Gastrocnemius medialis (tissue), 4 donors: ENCODE measurements around the gene MACROD2. TPM values are rescaled to one million over a fixed set of nuclear protein-coding genes. Genes with fewer than 3 reads are reported as not detected.

ENCODE experiments used
- ATAC-seq, 2 donors: fragments of 150-250 bp; one replicate each; pipeline ENCODE4 v1.9.1; 2016
- DNase-seq, 2 donors: peaks; one replicate each; pipeline ENCODE4 v3.0.0-alpha.2; 2019
- H3K27ac ChIP-seq, 4 donors: fragments of 200-600 bp; sonication (generic); 1 replicate in 1 of 4; 2 replicates in 3 of 4; pipeline ENCODE4 v1.5.1; 2016 to 2018; ENCODE audit warnings: mild to moderate bottlenecking in 2 of 4, moderate library complexity in 1 of 4
- H3K27me3 ChIP-seq, 3 donors: fragments of 200-600 bp; sonication (generic) in 2 of 3; 1 replicate in 1 of 3; 2 replicates in 2 of 3; pipeline versions ENCODE4 v1.5.1 to v1.6.0; 2016 to 2019; ENCODE audit warnings: mild to moderate bottlenecking in 1 of 3, moderate library complexity in 1 of 3
- H3K36me3 ChIP-seq, 2 donors: fragments of 200-600 bp; sonication (generic) in 1 of 2; one replicate each; pipeline ENCODE4 v1.5.1; 2017 to 2018
- H3K4me1 ChIP-seq, 2 donors: fragments of 200-600 bp; sonication (generic) in 1 of 2; one replicate each; pipeline ENCODE4 v1.5.1; 2016 to 2017; ENCODE audit warnings: mild to moderate bottlenecking in 2 of 2
- H3K4me3 ChIP-seq, 4 donors: fragments of 200-600 bp; sonication (generic) in 3 of 4; 1 replicate in 1 of 4; 2 replicates in 3 of 4; pipeline ENCODE4 v1.5.1; 2016 to 2019; ENCODE audit warnings: mild to moderate bottlenecking in 2 of 4
- H3K9me3 ChIP-seq, 3 donors: fragments of 200-600 bp; sonication (generic) in 2 of 3; 1 replicate in 1 of 3; 2 replicates in 2 of 3; pipeline ENCODE4 v1.5.1; 2016 to 2019
- CTCF ChIP-seq, 5 experiments: fragments of 450-650 bp in 3 of 5; fragments of 200-600 bp in 2 of 5; sonication (generic) in 2 of 5; IDR thresholded peaks in 4 of 5; conservative IDR thresholded peaks in 1 of 5; 1 replicate in 4 of 5; 2 replicates in 1 of 5; pipeline ENCODE4 v1.5.1; 2016 to 2019; ENCODE audit warnings: antibody characterized with exemption in 5 of 5, mild to moderate bottlenecking in 3 of 5, moderate library complexity in 3 of 5
- POLR2A ChIP-seq, 2 donors: fragments of 450-650 bp; IDR thresholded peaks; one replicate each; pipeline ENCODE4 v1.6.1; 2017; ENCODE audit warnings: antibody characterized with exemption in 2 of 2, mild to moderate bottlenecking in 2 of 2, moderate library complexity in 2 of 2
- in situ Hi-C, 4 donors: fragments of 200-750 bp; cut with MboI; loops; one replicate each; pipeline versions ENCODE4 v1.15.0 to v1.8.0; 2017; ENCODE audit warnings: low sequenced_read_pairs in 4 of 4
- intact Hi-C: fragments of 100-400 bp; cut with DNase I; formaldehyde crosslinking; loops from one replicate; pipeline ENCODE4 v1.15.1; 2023; ENCODE audit warnings: low total_unique reads
- total RNA-seq, 4 donors: library from RNA; depleted of rRNA; stranded (reverse); fragments of >200 nt; gene quantifications; one replicate each; pipeline versions ENCODE4 v1.1.0 to v1.2.3, GENCODE V29; 2016

MACROD2 gene
- total RNA-seq, 4 donors from 2014 or later = 1.8 to 10.2 (median 3.6) TPM

GRCh38 chr20:14481863-14482262 lies 486.5 kb downstream of the MACROD2 start:
- no peak overlapping the region for H3K4me3 ChIP-seq
- H3K27me3 ChIP-seq = no peaks in the 10 kb centered on the region
- DNase-seq (no peak), ATAC-seq (no peak)
- in situ Hi-C loops (no loop called here), intact Hi-C loops (no loop called here)
- no peak overlapping the region for H3K27ac ChIP-seq
- no peaks in the 10 kb centered on the region for H3K4me1 ChIP-seq
- H3K9me3 ChIP-seq = no peaks in the 10 kb centered on the region
- H3K36me3 ChIP-seq = no peaks in the 10 kb centered on the region
- TF ChIP-seq POLR2A (IDR thresholded peaks at IDR 0.05) (no peak), CTCF (IDR thresholded peaks at IDR 0.05 in 4 of 5, conservative IDR thresholded peaks at IDR 0.05 in 1 of 5) (no peak)

GRCh38 chr20:14488212-14488611 lies 492.9 kb downstream of the MACROD2 start:
- DNase-seq (no peak), ATAC-seq (no peak)
- H3K9me3 ChIP-seq = no peaks in the 10 kb centered on the region
- intact Hi-C loops = no loop called here
- H3K27ac ChIP-seq = no peak overlapping the region
- no peaks in the 10 kb centered on the region for H3K27me3 ChIP-seq
- in situ Hi-C loops = no loop called here
- no peak for TF ChIP-seq POLR2A (IDR thresholded peaks at IDR 0.05)
- no peaks in the 10 kb centered on the region for H3K36me3 ChIP-seq
- H3K4me1 ChIP-seq = no peaks in the 10 kb centered on the region
- no peak overlapping the region for H3K4me3 ChIP-seq

- no peaks in the 10 kb centered on the region for H3K27me3 ChIP-seq
- no peak overlapping the region for H3K27ac ChIP-seq
- no peaks in the 10 kb centered on the region for H3K36me3 ChIP-seq
- H3K4me1 ChIP-seq = no peaks in the 10 kb centered on the region
- H3K9me3 ChIP-seq = no peaks in the 10 kb centered on the region
- TF ChIP-seq POLR2A (IDR thresholded peaks at IDR 0.05) (no peak), CTCF (IDR thresholded peaks at IDR 0.05 in 4 of 5, conservative IDR thresholded peaks at IDR 0.05 in 1 of 5) (no peak)
- intact Hi-C loops (no loop called here), in situ Hi-C loops (no loop called here)
- no peak overlapping the region for H3K4me3 ChIP-seq
- ATAC-seq = no peak
- no peak for DNase-seq
These were observed 493.6 kb downstream of the MACROD2 start for GRCh38 chr20:14488756-14489479.

- Histone ChIP-seq H3K4me3 (no peak overlapping the region), H3K4me1 (no peaks in the 10 kb centered on the region), H3K36me3 (no peaks in the 10 kb centered on the region), H3K27me3 (no peaks in the 10 kb centered on the region), H3K9me3 (no peaks in the 10 kb centered on the region), H3K27ac (no peak overlapping the region)
- no peak for TF ChIP-seq CTCF (IDR thresholded peaks at IDR 0.05 in 4 of 5, conservative IDR thresholded peaks at IDR 0.05 in 1 of 5)
- no peak for TF ChIP-seq POLR2A (IDR thresholded peaks at IDR 0.05)
- intact Hi-C loops (no loop called here), in situ Hi-C loops (no loop called here)
- DNase-seq (no peak), ATAC-seq (no peak)
These were observed 494.2 kb downstream of the MACROD2 start for GRCh38 chr20:14489544-14489943.

GRCh38 chr20:14491436-14491835 lies 496.1 kb downstream of the MACROD2 start:
- Histone ChIP-seq H3K9me3 (no peaks in the 10 kb centered on the region), H3K27ac (no peak overlapping the region), H3K27me3 (no peaks in the 10 kb centered on the region), H3K4me3 (no peak overlapping the region), H3K36me3 (no peaks in the 10 kb centered on the region), H3K4me1 (no peaks in the 10 kb centered on the region)
- no peak for ATAC-seq
- no peak for DNase-seq
- TF ChIP-seq CTCF (IDR thresholded peaks at IDR 0.05 in 4 of 5, conservative IDR thresholded peaks at IDR 0.05 in 1 of 5) (no peak), POLR2A (IDR thresholded peaks at IDR 0.05) (no peak)
- in situ Hi-C loops (no loop called here), intact Hi-C loops (no loop called here)
